Right forelimb (tissue), 1 donor: Measurements from ENCODE around the gene RNF166.

Source experiments
- DNase-seq: peaks from one replicate; pipeline ENCODE4 v3.0.0-alpha.2; 2018

The RNF166 gene

GRCh38 chr16:88723507-88723887 lies 17.3 kb upstream of the RNF166 start:
- DNase-seq: no peak

DNA sequence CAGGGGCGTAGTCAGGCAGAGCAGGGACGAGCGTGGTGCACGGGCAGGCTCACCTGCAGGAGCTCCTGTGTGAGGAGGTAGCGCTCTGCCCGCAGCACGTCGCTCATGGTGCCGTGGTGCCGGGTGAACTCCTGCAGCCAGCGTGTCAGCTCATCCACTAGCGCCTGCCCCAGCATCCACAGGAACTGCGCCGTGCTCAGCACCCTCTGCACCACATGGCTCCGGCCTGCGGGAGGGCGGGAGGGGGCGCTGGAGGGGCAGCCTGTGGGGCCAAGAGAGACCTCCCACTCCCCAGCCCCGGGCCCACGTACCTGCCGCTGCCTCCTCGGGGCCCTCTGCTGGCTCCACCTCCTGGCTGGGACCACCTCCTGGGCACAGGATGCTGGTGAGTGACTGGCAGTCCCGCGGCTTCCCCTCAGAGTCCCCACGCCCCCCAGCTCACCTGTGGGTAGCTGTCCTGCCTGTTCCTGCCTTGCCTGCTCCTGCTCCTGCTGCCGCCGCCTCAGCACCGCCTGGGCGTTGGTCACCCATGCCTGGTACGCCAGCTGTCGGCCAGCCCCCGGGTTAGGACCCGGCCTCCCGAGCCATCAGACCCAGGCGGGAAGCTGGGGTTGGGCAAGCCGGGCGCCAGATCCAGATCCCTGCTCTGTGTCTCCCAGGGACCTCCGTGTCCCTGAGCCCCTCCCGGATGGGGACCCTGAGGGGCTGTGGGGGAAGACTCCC lies 16.7 kb upstream of the RNF166 start:
- no peak for DNase-seq

- no peak for DNase-seq
These were observed 15.9 kb upstream of the RNF166 start for GRCh38 chr16:88721815-88722755.

DNA sequence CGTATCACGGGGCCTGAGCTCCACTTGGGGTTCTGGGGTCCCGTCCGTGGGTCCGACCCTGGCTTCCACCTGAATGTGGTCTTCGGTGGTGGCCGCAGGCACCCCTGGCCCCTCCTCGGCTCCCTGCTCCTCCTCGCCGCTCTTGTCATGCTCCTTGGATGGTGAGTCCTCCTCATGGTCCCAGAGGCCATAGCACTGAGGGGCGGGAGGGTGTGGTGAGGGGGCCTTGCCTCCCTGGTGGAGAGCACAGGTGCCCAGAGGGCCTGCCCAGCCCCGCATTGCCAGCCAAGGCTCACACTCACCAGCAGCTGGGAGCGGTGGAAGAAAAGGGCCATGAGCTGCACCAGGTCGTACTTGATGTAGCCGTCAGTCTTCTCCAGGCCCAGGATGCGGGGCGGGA lies 15.0 kb upstream of the RNF166 start:
- DNase-seq: no peak

- no peak for DNase-seq
These were observed 14.3 kb upstream of the RNF166 start for GRCh38 chr16:88720396-88720970.

DNA sequence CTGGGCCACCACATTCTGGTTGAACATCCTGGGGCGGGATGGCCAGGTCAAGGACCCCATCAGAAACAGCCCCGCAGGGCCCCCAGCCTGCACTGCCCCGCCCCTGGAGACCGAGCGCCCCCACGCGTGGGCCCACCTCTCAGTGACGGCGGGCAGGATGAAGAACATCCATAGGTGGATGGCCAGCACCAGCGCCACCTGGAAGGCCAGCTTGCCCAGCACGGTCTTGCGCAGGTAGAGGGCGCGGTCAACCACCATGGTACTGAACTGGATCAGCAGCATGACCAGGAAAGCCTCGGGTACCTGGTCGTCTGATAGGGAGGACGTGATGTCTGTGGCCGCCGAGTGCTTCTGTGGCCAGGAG lies 13.7 kb upstream of the RNF166 start:
- no peak for DNase-seq

DNA sequence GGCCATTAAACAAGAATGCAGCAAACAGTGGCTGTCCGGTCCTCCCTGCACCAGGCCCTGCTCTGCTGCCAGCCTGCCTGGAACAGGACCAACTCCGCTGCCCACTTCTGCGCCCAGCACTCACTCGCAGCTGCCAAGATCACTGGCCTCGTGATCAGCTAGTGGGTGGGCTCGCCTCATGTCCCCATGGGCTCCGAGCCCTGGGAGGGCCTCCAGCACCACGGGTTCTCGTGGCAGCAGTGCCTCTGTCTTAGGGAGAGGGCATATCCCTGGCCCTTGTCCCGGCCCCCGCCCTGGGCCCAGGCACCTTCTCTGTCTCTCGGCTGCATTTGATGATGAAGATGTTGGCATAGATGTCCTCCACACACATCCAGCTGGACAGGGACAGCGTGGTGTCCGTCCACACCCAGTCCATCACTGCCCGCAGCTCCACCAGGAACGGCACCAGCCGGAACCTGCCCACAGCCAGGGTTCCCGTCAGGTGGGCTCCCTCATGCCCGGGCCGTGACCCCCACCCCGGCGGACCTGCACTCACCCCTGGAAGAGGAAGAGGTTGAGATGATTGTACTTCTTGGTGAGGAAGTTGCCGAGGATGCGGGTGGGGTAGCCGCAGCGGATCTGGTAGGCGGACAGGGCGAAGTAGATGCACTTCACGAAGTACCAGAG lies 13.2 kb upstream of the RNF166 start:
- no peak for DNase-seq

DNA sequence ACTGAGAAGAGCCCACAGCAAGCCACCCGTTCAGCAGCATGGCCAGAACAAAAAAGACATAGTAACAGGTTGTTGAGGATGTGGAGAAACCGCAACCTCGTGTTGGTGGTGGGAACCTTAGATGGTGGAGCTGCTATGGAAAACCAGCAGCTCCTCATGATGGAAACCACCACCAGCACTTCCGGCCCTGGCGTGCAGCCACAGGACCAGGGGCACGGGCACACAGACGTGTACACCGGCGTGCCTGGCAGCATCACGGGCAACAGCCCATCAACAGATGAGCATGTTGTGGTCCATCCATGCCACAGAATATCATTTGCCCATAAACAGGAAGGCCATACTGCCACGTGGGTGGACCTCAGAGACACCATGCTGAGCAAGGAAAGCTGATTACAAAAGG lies 12.0 kb upstream of the RNF166 start:
- DNase-seq: no peak

GRCh38 chr16:88716601-88717001 lies 10.4 kb upstream of the RNF166 start:
- DNase-seq: no peak

GRCh38 chr16:88716201-88716600 lies 10.0 kb upstream of the RNF166 start:
- no peak for DNase-seq

DNA sequence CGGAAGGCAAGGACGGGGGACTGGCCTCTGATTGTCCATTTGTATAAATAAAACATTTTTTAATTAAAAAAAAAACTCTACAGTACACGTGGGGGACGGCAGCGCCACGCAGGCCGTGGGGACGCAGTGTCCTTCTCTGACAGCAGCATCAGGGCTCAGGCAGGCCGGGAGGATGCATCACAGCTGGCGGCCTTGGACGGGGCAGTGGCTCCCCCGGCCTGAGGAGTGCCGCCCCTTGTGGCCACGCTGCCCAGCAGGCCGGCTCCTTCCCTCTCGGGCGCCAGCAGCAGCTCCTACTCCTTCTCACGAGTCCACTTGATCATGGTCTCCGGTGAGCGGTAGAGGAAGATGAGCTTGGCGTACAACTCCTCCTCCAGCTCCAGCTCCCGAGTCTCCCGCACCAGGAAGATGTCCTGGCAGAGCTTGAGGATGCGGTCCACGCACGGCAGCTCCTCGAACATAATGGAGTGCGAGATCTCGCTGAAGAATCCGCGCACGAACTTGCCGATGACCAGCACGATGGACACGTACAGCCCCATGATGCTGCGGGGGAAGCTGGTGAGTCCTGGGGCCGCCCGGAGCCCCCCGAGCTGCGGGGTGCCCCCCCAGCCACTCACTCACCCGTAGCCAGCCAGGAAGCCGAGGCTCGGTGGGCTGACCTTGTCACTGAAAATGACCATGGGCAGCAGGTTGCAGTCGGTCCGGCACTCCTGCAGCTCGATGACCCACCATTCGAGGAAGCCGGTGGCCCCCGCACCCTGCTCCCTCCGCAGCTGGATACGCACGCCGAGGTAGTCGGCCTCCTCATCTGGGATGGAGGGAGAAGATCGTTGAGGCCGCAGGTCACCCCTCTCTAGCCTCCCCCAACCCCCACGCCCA lies 9.3 kb upstream of the RNF166 start:
- no peak for DNase-seq

- no peak for DNase-seq
These were observed 8.5 kb upstream of the RNF166 start for GRCh38 chr16:88714420-88715302.

DNA sequence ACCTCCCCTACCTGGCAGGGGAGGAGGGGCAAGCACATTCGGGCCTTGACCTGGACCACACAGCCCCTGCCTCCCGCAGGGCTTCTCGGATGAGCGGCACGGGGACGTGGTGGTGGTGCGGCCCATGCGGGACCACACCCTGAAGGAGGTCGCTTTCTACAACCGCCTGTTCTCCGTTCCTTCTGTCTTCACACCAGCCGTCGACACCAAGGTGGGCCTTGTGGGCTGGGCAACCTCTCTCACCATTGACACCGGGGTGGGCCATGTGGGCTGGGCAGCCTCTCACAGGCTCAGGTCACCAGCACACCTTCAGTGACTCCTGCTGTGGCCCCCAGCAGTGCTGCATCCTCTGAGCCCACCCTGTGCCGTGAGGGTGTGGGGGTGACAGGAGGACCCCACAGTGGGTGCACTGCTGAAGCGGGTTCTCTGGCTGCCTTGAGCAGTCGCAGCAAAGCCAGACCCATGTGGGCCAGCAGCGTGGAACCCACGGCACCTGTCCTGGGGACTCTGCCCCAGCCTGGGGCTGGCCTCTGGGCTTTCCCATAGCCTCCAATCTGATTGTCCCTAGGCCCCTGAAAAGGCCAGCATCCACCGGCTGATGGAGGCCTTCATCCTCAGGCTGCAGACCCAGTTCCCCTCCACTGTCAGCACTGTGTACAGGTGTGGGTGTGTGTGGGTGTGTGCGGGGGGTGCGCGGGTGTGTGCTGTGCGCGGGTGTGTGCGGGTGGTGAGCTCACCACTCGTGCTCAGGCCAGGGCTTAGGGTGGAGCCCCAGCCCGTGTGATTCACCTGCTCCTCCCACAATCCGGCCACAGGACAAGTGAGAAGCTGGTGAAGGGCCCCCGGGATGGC lies 7.6 kb upstream of the RNF166 start:
- no peak for DNase-seq

- DNase-seq: no peak
These were observed 6.8 kb upstream of the RNF166 start for GRCh38 chr16:88713054-88713453.

GRCh38 chr16:88712362-88712979 lies 6.3 kb upstream of the RNF166 start:
- DNase-seq: no peak

DNA sequence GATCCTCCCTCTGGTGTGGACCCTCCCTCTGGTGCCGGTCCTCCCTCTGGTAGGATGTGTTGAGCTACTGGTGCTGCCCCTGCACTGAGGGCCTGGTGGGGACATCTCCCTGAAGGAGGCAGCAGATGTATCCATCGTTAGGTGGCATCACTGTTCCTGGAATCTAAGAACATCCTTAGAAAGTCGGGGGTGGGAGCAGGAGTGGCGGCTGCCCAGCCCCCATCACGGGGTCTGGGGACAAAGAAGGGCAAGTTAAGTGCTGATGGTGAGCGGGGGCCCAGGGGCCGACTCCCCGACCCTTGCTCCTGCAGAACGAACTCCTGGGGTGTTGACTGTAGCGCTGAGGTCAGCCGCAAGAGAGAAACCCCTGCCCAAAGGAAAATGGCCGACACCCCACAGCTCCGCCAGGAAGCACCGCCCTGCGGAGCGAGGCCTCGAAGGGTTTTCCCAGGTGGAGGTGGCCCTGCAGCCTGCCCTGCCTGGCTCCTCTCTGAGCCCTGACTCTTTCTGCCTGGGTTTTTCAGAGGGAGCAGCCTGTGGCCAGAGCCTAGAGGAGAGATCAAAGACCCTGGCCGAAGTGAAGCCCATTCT lies 5.6 kb upstream of the RNF166 start:
- no peak for DNase-seq

DNA sequence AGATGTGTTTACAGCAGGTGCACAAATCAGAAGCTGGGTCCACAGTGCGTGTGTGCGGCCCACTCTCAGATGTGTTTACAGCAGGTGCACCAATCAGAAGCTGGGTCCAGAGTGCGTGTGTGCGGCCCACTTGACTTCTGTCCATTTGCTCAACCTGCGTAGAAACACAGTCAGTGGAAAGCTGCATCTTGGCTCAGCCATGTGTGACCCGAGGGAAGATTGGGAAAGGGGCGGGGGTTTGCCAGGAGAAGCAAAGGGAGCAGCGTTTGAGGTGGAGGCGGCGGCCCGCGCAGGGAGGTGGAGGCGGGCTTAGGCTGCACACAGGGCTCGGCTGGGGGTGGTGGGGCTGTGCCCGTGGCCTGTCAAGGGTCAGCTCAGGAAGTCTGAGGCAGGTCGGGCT lies 4.3 kb upstream of the RNF166 start:
- DNase-seq: no peak

- no peak for DNase-seq
These were observed 988 bp upstream of the RNF166 start for GRCh38 chr16:88706965-88707826.
